NCI-H1417 (cell line): ENCODE data around the gene NINJ2.
"Not testable (repeated sequence)": the region's sequence is repeated elsewhere in the genome, so short reads cannot be mapped to it uniquely, and the experiment has no call there.

ENCODE experiments used
- DNase-seq, 3 experiments: peaks; one replicate each; lab custom pipeline; 2025; lab: John Stamatoyannopoulos, UW

The NINJ2 gene, protein sequence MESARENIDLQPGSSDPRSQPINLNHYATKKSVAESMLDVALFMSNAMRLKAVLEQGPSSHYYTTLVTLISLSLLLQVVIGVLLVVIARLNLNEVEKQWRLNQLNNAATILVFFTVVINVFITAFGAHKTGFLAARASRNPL

DNA sequence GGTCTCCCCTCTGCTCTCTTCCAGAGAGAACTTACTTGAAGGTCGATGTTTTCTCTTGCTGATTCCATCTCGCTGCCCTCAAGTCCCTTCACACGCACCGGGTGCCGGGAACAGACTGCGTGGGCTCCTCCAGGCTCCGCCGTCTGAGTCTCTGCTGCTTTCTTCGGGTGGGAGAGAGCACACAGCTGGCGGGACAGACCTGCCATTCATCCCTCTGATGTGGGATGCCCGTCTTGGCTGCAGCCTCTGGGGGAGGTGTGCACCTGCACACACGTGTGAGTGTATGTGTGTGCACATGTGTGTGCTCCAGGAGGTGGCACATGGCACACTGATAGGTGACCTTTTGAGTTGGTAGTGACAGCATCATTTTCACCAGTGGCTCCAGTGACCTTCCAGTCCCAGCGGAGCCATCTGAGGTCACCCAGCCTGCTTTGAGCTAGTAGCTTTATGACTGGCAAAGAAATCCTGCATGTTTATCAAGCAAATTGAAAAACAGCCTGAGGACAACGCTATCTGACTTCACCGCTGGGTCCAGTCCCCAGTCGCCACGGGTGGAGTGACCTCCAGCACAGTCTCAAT, at the start of gene NINJ2:
Gene NINJ2 (minus strand): TSS at position 153 of the 579 bp plus-strand sequence. CDS start 85 bp downstream, at position 68.
- no peak for DNase-seq

DNA sequence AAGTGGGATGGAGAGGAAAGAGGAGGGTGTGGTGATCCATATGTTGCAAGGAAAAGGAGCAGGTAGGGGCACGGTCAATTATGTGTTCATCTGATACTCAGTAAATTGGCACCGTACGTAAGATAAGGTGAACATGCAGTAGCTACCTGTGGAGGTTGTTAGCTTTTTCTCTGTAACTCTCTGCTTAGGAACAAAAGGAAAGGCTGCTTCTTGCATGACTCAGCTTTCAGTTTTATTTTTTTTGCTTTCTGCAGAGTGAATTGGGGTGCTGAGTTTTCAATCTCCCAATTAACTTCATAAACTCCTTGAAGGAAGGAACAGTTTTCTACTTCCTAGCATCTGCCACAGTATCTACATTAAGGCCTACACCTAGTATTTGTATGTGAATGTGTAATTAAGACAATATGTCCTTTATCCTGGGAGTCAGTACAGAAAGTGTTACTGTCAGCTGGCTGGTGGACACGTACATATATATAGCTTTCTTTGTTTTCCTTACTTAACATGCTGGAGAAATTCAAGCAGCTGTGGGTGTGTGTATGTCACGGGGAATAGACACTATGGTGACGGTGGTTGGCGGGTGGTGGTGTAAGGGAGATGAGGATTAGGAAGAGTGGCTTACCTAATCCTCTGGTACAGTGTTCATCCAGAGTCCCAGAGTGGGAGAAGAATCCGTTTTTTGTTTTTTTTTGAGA, 49.1 kb upstream of the NINJ2 start:
- DNase-seq: peak in 2 of 3 experiments; percentile 14 to 57

DNA sequence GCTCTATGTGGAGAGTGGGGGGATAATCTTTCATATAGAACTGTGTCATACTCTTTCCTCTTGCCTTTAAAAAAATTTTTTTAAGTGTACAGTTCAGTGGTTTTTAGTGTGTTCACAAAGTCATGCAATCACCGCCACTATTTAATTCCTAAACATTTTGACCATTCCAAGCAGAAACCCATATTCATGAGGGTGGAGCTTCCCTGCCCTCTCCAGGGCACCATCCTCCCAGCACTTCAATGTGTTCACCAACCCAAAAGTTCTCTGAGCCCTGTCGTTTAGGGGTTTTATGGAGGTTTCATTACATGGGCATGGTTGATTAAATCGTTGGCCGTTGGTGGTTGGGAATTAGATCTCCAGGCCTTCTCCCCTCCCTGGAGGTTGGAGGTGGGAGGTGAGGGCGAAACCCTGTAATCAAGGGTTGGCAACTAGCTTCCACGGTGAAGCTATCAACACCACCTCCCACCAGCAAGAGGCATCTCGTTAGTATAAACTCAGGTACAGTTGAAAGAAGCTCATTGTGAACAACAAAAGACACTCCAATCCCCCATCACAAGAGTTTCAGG, 46.3 kb upstream of the NINJ2 start:
- DNase-seq: no peak

DNA sequence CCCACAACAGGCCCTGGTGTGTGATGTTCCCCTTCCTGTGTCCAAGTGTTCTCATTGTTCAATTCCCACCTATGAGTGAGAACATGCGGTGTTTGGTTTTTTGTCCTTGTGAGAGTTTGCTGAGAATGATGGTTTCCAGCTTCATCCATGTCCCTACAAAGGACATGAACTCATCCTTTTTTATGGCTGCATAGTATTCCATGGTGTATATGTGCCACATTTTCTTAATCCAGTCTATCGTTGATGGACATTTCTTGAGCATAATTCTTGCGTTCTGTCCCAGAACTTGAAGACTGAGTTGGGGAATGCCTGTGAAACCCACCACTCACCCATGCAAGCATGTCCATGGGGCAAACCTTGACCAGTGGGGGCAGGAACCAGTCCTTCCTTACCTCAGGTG, 44.8 kb upstream of the NINJ2 start:
- not testable (repeated sequence) for DNase-seq

DNA sequence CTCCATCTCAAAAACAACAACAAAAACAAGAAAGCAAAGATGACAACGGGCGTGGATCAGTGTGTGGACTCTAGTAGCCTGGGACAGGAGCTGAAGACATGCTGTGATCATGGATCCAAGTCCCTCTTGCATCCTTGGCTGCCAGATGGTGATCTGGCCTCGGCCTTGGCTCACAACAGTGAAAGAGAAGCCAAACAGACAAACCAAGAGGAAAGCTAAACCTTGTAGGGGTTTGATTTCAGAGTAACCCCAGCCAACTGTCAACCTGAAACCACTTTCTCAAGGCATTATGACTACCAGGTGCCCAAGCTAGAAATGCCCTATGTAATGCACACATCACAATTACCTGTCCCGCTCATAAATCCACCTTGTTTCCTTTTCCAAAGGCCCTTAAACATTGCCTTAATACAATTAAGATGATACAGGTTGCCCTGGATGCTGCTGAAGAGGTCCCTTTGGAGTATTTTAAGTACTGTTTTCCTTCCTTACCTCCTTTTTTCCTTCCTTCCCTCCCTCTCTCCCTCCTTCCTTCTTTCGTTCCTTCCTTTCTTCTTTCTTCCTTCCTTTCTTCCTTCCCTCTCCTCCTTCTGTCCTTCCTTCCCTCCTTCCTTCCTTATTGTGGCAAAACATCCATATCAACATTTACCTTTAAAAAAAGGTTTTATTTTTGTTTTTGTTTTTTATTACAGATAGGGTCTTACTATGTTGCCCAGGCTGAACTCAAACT, 41.4 kb upstream of the NINJ2 start:
- no peak for DNase-seq

DNA sequence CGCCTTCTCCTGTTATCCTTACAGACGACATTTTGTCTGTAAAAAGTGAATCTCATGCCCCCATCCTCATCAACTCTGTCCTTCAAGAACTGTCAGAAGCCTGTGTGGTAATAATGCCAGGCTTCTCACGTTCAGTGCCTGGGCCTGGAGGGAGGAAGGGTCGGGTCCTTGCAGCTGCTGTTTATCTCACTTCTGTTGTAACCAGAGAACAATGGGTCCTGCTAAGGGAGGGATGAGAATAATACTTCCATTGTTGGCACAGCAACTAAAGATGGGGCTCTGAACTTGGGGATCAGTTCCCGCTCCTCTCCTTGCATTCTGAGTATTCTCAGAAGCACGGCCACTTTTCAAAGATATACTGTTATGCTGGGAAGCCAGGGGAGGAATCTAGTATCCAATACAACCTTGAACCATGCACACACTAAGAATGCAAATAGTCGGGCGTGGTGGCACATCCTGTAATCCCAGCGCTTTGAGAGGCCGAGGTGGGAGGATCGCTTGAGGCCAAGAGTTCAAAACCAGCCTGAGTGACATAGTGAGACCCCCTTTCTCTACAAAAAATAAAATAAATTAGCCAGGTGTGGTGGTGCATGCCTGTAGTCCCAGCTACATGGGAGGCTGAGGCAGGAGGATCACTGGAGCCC, 38.8 kb upstream of the NINJ2 start:
- no peak for DNase-seq

DNA sequence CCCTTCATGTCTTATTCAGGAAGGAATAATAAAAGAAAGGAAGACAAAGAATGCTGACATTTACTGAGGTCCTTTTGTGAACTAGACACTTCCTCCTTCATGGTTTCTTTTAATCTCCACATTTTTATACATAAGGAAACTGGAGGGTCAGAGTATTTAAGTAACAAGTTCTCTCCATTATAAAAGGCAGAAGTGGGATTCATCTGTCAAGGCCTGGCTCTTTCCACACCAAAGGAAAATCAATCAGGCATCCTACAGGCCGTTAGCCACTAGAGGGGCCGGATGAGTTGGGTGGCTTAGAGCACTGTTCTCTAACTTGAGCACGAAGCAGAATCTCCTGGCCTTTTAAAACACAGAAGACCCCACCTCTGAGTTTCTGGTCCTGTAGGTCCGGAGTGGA, 36.8 kb upstream of the NINJ2 start:
- no peak for DNase-seq

DNA sequence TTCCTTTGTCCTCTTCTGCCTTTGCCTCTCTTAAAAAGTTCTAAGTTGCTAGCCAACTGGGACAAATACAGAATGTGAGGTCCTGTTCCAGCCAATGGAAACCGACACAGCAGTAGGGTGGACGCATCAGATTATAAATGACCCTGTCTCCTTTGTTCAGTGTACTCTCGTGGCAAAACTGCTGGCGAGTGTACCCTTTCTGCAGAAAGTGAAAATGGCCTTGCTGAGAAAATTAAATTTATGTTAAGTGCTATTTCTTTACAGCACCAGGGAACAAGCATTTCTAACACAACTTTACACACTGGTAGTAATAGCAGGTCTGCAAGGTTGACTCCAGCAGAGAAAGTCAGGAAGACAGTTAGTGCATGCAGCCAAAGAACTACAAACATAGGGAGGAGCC, 35.0 kb upstream of the NINJ2 start:
- DNase-seq: not testable (repeated sequence)

DNA sequence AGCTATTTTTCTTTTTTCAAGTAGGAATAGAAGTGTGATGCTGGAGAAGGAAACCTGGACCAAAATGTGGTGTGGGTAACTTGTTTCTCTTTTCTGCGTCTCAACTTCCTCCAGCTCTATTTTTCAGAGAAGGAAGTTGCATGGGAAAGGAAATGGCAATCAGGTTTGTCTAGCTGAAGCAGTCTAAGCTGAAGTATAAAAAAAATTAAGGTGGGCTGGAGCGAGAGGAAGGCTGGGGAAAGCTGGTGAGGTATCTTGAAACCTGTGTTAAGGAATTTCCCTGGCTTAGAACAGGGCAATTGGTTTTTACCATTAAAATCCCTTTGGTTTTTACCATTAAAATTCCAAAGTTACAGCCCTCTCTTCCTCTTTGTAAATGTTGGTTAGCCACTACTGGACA, 34.2 kb upstream of the NINJ2 start:
- DNase-seq: no peak

DNA sequence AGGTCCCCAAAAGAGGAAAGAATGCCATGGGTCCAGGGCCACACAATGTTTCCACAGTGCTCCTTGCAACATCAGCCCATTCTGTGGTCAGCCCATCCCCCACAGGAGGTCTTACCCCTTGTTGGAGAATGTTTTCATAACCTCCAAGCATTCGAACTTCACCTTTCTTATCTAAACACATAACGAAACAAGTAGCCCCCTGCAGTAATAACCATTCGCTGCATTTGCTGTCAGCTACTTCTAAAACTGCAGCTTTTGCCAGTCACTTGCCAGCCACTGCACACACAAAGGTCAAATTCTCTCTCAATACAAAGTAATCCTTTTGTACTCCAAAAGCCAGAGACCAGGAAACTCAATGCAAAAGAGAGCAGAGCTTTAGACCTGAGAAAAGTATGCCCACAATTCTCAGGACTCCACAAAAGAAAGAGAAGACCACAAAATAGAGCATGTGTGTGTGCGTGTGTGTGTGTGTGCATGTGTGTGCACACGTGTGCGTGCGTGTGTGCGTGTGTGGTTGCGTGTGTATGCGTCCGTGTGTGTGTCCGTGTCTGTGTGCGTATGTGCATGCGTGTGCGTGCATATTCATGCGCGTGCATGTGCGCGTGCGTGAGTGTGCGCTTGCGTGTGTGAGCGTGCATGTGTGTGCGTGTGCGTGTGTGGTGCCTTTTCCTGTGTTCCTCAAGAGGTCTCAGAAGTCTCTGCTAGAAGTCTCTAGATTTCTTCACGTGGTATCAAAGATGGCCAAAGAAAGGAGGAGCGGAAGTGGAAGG, 31.7 kb upstream of the NINJ2 start:
- no peak for DNase-seq

DNA sequence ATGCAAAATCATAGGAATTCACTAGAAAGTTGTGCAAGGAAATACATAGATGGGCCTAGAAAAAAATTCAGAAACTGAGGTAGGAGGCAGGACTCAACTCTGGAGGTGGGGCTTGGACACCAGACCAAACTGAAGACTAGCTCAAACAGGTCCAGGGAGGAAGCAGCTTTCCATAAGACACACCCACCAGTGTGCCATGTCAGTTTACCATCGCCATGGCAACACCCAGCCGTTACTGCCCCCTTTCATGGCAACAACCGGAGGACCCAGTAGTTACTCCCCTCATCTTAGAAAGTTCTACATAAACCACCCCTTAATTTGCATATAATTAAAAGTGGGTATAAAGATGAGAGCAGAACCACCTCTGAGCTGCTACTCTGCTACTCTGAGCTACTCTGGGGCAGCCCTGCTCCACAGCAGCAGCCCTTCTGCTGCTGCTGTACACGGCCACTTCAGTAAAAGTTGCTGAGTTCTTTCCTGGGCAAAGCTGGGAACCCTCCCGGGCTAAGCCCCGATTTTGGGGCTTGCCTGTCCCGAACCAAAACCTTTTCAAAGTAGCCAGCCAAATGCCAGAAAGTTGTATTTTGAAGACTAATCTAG, 30.8 kb upstream of the NINJ2 start:
- DNase-seq: no peak

DNA sequence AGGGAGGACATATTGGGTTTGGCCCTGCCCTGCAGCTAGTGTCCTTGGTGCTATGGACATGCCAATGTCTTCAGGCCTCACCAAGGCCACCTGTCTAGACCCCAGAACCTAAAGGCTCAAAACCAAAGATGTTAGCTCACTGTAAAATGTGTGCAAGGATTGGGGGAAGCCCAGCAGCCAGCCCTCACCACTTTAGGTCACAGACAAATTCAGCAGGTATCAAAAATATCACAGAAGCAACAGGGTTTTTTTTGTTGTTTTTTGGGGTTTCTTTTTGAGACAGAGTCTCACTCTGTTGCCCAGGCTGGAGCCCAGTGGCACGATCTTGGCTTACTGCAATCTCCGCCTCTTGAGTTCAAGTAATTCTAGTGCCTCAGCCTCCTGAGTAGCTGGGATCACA, 29.0 kb upstream of the NINJ2 start:
- no peak for DNase-seq

DNA sequence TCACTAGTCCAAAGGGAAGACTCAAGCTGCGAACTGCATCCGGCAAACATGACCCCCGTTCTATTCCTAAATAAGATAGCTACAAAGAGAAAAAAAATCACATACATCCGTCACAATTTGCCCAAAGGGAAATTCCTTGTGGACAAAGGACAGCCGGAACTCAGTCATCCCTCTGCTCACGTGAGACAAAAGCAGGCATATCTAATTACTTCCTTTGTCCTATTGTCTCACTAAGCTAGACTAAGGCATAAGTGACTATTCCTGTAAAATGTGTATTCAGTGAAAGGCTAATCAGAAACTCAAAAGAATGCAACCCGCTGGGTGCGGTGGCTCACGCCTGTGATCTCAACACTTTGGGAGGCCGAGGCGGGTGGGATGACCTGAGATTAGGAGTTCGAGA, 27.2 kb upstream of the NINJ2 start:
- peak in 1 of 3 experiments; percentile 28 for DNase-seq

DNA sequence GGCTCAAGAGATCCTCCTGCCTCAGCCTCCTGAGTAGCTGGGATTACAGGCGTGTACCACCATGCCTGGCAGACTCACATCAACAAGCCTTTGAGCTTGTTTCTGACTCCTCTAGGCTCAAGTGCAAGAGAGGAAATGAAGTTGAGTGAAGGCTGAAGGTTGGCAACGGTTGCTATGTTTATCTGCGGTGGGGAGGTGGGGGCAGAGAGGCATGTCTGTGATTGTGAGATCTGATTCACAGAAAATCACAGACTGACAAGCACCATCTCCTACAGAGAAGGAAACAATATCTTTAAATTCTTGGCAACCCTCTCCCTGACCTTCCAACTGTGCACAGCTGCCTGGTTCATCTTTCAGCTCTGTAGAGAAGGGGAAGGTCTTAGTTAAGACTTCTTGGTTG, 22.1 kb upstream of the NINJ2 start:
- peak in 1 of 3 experiments; percentile 39 for DNase-seq

DNA sequence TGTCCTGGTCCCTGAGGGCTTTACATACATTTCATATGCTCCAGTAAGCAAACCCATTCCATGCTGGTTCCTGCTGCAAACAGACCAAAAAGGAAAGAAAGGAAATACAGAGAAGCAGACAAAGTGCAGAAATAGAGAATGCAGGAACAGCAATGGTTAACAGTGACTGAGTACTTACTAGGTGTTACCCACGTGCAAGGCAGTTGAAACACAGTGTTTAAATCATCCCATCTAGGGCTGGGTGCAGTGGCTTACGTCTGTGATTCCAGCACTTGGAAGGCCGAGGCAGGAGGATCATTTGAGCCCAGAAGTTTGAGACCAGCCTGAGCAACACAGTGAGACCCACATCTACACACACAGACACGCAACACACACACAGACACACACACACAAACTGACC, 21.2 kb upstream of the NINJ2 start:
- no peak for DNase-seq

DNA sequence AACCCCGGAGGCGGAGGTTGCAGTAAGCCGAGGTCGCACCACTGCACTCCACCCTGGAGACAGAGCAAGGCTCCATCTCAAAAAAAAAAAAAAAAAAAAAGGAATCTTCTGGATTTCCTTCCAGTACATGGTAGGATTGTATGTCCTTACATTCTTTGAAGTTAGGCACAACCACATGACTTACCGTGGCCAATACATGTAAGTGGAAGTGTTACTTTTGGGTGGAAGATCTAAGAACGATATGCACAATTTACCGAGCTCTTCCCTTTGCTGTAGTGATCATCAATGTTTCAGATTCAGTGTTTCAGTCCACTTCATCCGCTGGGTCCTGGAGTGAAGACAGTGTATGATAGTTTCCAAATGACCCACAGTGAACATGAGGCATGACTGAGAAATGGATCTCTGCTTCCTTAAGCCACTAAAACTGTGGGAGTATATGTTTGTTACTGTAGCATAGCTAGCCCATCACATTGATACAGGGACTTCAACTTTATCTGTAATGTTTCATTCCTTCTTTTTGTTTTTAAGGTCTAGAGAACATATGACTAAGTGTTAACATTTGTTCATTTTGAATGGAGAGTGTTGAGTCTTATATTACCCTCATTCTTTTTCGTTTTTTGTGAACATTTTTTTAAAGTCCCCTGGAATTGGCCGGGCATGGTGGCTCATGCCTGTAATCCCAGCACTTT, 18.5 kb upstream of the NINJ2 start:
- DNase-seq: no peak

DNA sequence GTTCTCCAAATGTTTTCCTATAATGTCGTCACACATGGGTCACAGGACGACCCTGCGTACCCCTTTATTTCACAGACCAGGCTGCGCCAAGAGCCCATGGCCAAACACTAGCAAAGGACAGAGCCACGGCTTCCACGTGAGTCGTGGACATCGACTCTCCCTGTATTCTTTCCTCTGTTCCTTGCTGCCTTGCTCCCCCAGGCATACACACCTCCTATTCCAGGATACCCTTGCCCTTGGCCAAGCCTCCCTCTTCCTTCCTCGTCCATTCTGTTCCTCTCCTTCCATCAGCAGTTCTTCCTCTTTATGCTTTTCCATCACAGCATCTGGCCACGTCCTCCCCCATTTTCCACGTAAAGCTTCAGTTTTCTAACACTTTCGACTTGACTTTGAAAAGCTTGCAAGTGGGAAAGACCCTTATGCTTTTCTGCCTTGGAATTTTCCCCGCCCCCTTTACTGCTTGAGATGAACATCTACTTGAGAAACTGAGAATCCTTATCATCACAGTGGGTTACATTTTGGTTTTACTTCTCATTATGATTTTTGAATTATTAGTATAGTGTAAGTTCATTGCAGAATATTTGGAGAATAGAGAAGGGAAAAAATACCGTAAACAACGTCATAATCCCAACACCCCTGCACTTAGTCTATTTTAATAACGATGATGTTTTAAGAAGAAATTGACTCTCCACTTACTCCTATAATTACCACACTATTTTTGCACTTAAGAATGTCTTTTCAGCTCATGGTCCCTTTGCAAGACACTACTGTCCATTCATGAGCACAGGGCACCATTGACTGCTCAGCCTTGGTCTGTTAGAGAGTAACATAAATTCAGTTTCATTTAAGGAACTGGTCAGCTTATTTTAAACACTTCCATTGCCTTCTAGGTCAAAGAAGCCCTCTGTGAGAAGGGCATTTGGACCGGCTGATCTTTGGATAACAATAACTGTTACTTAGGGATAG, 15.8 kb upstream of the NINJ2 start:
- DNase-seq: no peak

DNA sequence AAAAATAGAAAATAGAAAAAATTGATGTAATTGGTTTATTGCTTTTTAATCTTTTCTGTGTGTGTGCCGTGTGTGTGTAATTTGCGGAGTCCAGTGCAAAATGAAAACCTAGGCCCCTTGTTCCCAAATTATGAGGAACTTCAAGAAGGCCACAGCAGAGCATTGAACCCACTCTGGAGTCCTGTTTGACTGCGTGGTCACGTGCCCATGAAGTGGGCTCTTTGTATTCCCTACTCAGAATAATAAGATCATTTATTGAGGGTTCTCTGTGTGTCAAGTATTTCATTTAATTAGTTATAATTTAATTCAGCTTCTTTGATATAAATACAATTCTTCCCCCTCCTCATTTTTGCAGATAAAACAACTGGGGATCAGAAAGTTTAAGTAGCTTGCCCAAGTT, 12.3 kb upstream of the NINJ2 start:
- DNase-seq: no peak

DNA sequence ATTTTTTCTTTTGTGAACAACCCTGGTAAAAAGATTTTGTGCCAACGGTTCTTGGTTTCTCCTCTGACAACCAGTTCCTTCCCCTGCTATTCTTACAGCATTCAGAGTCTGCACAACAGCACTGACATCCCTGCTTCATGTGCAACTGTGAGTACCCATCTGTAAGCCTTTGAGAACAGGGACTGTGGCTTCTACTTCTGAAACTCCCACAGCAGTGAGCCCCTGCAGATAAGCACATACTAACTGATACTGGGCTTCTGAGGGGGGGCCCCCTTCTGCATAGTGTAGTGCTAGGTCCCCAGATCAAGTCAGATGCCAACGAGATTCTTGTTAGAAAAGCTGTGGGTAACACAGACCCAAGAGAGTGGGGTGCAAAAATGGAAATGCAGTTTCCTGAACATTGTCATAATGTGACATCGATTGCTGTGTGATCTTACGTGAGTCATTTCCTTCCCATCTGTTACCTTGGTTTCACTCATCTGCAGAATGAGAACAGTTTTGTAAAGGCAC, 11.1 kb upstream of the NINJ2 start:
- DNase-seq: no peak
